Measurements from ENCODE around the gene KDM6A.

DNA sequence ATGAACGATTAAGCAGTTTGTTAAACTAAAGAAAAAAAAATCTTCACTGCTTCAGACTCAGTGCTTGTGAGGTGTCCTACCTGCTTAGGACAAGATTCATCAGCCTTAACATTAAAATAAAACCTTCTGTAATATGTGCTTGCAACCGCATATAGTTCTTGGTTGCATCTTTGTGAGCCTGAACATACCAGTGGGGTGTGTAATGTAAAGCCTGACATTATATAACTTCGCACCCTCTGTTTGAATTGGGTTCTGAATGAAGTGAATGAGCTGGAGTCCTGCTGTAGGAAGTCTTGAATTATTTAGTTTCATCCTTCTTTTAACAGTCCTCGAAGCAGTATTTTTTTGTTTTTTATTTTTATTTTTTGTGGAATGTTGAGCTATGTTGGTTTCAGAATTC, 3.1 kb downstream of the KDM6A start:
- no peak for TF ChIP-seq POLR2A (IDR thresholded peaks at IDR 0.05)
- TF ChIP-seq, protein P1, sequence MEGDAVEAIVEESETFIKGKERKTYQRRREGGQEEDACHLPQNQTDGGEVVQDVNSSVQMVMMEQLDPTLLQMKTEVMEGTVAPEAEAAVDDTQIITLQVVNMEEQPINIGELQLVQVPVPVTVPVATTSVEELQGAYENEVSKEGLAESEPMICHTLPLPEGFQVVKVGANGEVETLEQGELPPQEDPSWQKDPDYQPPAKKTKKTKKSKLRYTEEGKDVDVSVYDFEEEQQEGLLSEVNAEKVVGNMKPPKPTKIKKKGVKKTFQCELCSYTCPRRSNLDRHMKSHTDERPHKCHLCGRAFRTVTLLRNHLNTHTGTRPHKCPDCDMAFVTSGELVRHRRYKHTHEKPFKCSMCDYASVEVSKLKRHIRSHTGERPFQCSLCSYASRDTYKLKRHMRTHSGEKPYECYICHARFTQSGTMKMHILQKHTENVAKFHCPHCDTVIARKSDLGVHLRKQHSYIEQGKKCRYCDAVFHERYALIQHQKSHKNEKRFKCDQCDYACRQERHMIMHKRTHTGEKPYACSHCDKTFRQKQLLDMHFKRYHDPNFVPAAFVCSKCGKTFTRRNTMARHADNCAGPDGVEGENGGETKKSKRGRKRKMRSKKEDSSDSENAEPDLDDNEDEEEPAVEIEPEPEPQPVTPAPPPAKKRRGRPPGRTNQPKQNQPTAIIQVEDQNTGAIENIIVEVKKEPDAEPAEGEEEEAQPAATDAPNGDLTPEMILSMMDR (IDR thresholded peaks at IDR 0.05): no peak

Measured in right lobe of liver (tissue), 4 donors.